ENCODE results near the gene NANS. TPM values are rescaled to one million over a fixed set of nuclear protein-coding genes. Genes with fewer than 3 reads are reported as not detected.

Gene NANS
- total and polyA plus RNA-seq, 2 donors = 36.3 to 38.0 TPM

DNA sequence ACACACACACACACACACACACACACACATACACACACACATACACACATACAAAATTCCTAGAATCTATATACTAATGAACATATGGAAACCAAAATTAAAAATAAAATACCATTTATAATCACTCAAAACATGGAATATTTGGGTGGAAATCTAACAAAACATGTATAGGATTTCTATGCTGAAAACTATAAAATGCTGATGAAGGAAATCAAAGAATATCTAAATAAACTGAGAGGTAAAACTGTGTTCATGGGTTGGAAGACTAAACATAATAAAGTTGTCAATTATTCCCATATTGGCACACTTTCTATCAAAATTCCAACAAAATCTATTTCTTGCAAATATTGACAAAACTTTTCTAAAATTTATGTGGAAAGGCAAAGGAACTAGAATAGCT, 25.4 kb upstream of the NANS start:
- H3K4me1 ChIP-seq (ENCODE audit: control insufficient read depth in 2 of 2, insufficient read depth in 2 of 2, low read length in 2 of 2) = peaks cover 0 to 4% of the 10 kb centered on the region in 2 donors
- H3K9me3 ChIP-seq (ENCODE audit: control insufficient read depth in 2 of 2, insufficient read depth in 1 of 2, low read length in 1 of 2) = no peaks in the 10 kb centered on the region
- no peak overlapping the region for H3K4me3 ChIP-seq (ENCODE audit: low read length in 2 of 2)
- H3K27me3 ChIP-seq (ENCODE audit: control insufficient read depth in 2 of 2, insufficient read depth in 1 of 2, low read length in 1 of 2) = no peaks in the 10 kb centered on the region
- DNase-seq (ENCODE audit: low read depth in 6 of 9, low spot score in 9 of 9) = no peak
- no peak overlapping the region for H3K27ac ChIP-seq (ENCODE audit: low read depth in 1 of 2, low read length in 1 of 2)
- H3K36me3 ChIP-seq (ENCODE audit: control insufficient read depth in 2 of 2, insufficient read depth in 2 of 2, low read length in 1 of 2) = peaks cover 3 to 5% of the 10 kb centered on the region in 2 donors

DNA sequence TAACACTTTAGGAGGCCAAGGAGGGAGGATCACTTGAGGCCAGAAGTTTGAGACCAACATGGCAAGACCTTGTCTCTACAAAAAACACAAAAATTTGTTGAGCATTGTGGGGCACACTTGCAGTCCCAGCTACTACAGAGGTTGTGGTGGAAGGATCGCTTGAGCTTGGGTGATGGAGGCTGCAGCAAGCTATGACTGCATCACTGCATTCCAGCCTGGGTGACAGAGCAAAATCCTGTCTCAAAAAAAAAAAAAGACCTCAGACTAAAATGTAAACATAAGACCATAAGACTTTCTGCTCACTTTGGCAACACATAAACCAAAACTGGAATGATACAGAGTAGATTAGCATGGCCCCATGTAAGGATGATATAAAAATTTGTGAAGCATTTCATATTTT, 24.6 kb upstream of the NANS start:
- no peaks in the 10 kb centered on the region for H3K27me3 ChIP-seq (ENCODE audit: control insufficient read depth in 2 of 2, insufficient read depth in 1 of 2, low read length in 1 of 2)
- H3K4me1 ChIP-seq (ENCODE audit: control insufficient read depth in 2 of 2, insufficient read depth in 2 of 2, low read length in 2 of 2) = peaks cover 0 to 4% of the 10 kb centered on the region in 2 donors
- no peaks in the 10 kb centered on the region for H3K36me3 ChIP-seq (ENCODE audit: control insufficient read depth in 2 of 2, insufficient read depth in 2 of 2, low read length in 1 of 2)
- H3K4me3 ChIP-seq (ENCODE audit: low read length in 2 of 2) = no peak overlapping the region
- H3K9me3 ChIP-seq (ENCODE audit: control insufficient read depth in 2 of 2, insufficient read depth in 1 of 2, low read length in 1 of 2) = no peaks in the 10 kb centered on the region
- no peak overlapping the region for H3K27ac ChIP-seq (ENCODE audit: low read depth in 1 of 2, low read length in 1 of 2)
- no peak for DNase-seq (ENCODE audit: low read depth in 6 of 9, low spot score in 9 of 9)
- WGBS = 100% methylated on average over 1 of the region's 1 CpG

DNA sequence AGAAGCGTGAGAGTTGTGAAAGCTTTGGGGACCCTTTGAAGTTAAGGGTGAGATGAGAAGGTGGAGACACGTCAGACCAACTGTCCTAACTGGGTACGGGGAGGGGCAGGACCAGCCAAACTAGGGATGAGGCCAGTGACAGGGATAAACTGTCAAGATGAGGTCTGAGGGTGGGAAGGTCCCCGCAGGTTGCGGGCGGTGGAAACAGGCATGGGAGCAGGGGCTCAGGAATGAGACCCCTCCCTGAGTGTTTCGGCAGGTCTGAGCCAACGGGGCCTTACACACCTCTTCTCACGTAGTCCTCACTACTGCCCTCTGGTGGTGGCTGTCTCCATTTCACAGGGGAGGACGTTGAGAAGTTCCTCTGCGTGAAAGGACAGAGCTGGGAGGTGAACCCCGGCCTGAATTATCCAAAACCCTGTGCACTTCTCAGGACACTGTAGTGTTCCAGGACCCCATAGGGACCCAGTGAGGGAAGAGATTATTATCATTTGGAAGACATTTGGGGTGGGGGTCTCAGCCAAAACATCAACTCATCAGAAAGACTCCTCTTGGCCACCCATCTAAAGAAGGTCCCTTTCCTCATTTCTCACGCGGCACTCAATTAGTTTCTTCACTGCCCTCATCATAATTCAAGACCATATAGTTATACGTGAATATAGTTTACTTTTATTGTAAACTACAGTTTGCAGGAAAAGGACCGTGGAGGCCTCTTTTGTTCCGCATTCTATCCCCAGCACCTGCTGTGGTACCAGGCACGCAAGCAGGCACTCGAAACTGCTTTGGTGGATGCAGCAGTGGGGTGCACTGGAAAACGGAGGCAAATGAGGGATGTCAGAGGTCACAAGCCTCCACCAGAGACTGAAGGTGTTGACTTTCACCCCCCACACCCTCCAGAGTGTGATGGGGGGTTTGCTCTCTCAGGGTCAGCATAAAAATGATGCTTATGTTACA, 21.7 kb upstream of the NANS start:
- Histone ChIP-seq H3K27ac (ENCODE audit: low read depth in 1 of 2, low read length in 1 of 2) (no peak overlapping the region), H3K4me3 (ENCODE audit: low read length in 2 of 2) (no peak overlapping the region), H3K9me3 (ENCODE audit: control insufficient read depth in 2 of 2, insufficient read depth in 1 of 2, low read length in 1 of 2) (no peaks in the 10 kb centered on the region), H3K4me1 (ENCODE audit: control insufficient read depth in 2 of 2, insufficient read depth in 2 of 2, low read length in 2 of 2) (peaks cover 0 to 4% of the 10 kb centered on the region in 2 donors), H3K27me3 (ENCODE audit: control insufficient read depth in 2 of 2, insufficient read depth in 1 of 2, low read length in 1 of 2) (no peaks in the 10 kb centered on the region), H3K36me3 (ENCODE audit: control insufficient read depth in 2 of 2, insufficient read depth in 2 of 2, low read length in 1 of 2) (no peaks in the 10 kb centered on the region)
- peak; percentile 67 to 97 (median 92) for DNase-seq (ENCODE audit: low read depth in 6 of 9, low spot score in 9 of 9)
- WGBS = 47% methylated on average over 20 of the region's 20 CpGs

DNA sequence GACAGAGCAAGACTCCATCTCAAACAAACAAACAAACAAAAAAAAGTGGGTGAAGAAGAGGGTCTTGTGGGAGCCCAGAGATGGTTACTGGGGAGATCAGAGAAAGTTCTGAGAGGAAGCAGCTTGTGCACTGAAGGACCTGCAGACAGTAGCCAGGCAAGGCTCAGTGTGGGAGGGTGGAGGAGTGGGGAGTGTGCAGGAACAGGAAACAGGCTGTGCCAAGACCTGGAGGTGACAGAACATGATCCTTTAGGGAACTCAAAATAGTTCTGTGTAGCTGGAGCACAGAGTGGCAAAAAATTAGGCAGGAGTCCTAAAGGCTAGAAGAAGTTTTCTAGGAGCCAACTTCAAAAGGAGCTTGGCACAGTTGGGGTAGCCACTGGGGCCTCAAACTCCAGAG, 19.2 kb upstream of the NANS start:
- H3K36me3 ChIP-seq (ENCODE audit: control insufficient read depth in 2 of 2, insufficient read depth in 2 of 2, low read length in 1 of 2) = no peaks in the 10 kb centered on the region
- no peak for DNase-seq (ENCODE audit: low read depth in 6 of 9, low spot score in 9 of 9)
- H3K9me3 ChIP-seq (ENCODE audit: control insufficient read depth in 2 of 2, insufficient read depth in 1 of 2, low read length in 1 of 2) = no peaks in the 10 kb centered on the region
- no peaks in the 10 kb centered on the region for H3K27me3 ChIP-seq (ENCODE audit: control insufficient read depth in 2 of 2, insufficient read depth in 1 of 2, low read length in 1 of 2)
- H3K4me3 ChIP-seq (ENCODE audit: low read length in 2 of 2) = no peak overlapping the region
- H3K4me1 ChIP-seq (ENCODE audit: control insufficient read depth in 2 of 2, insufficient read depth in 2 of 2, low read length in 2 of 2) = peaks cover 0 to 4% of the 10 kb centered on the region in 2 donors
- peak overlapping the region in 1 of 2 donors; percentile 31 for H3K27ac ChIP-seq (ENCODE audit: low read depth in 1 of 2, low read length in 1 of 2)

DNA sequence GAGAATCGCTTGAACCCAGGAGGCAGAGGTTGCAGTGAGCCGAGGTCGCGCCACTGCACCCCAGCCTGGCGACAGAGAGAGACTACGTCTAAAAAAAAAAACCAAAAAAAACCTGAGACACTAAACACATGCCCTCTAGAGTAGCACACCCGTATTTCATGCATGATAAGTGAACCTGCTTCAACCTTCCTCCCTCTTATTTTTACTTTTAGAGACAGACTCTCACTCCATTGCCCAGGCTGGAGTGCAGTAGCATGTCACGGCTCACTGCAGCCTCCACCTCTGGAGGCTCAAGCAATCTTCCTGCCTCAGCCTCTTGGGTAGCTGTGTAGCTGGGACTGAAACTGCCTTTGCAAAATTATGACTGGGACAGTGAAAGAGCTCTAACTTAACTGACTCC, 17.6 kb upstream of the NANS start:
- H3K4me3 ChIP-seq (ENCODE audit: low read length in 2 of 2) = no peak overlapping the region
- peaks cover 0 to 4% of the 10 kb centered on the region in 2 donors for H3K4me1 ChIP-seq (ENCODE audit: control insufficient read depth in 2 of 2, insufficient read depth in 2 of 2, low read length in 2 of 2)
- H3K27ac ChIP-seq (ENCODE audit: low read depth in 1 of 2, low read length in 1 of 2) = no peak overlapping the region
- no peaks in the 10 kb centered on the region for H3K9me3 ChIP-seq (ENCODE audit: control insufficient read depth in 2 of 2, insufficient read depth in 1 of 2, low read length in 1 of 2)
- no peak for DNase-seq (ENCODE audit: low read depth in 6 of 9, low spot score in 9 of 9)
- H3K27me3 ChIP-seq (ENCODE audit: control insufficient read depth in 2 of 2, insufficient read depth in 1 of 2, low read length in 1 of 2) = no peaks in the 10 kb centered on the region
- no peaks in the 10 kb centered on the region for H3K36me3 ChIP-seq (ENCODE audit: control insufficient read depth in 2 of 2, insufficient read depth in 2 of 2, low read length in 1 of 2)
- WGBS = 92% methylated on average over 8 of the region's 8 CpGs

DNA sequence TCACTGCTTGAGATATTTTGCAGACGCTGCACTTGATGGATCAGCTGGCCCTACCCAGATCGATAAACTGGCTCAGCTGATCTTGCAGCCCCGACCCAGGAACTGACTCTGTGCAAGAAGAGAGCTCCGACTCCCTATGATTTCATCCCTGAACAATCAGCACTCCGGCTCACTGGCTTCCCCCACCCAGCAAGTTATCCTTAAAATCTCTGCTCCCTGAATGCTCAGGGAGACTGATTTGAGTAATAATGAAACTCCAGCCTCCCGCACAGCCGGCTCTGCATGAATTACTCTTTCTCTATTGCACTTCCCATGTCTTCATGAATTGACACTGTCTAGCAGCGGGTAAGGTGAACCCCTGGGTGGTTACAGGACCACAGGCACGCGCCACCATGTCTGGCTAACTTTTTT, 16.9 kb upstream of the NANS start:
- no peak for DNase-seq (ENCODE audit: low read depth in 6 of 9, low spot score in 9 of 9)
- H3K27ac ChIP-seq (ENCODE audit: low read depth in 1 of 2, low read length in 1 of 2) = no peak overlapping the region
- no peak overlapping the region for H3K4me3 ChIP-seq (ENCODE audit: low read length in 2 of 2)
- WGBS = 95% methylated on average over 10 of the region's 10 CpGs
- no peaks in the 10 kb centered on the region for H3K27me3 ChIP-seq (ENCODE audit: control insufficient read depth in 2 of 2, insufficient read depth in 1 of 2, low read length in 1 of 2)
- no peaks in the 10 kb centered on the region for H3K36me3 ChIP-seq (ENCODE audit: control insufficient read depth in 2 of 2, insufficient read depth in 2 of 2, low read length in 1 of 2)
- no peaks in the 10 kb centered on the region for H3K9me3 ChIP-seq (ENCODE audit: control insufficient read depth in 2 of 2, insufficient read depth in 1 of 2, low read length in 1 of 2)
- H3K4me1 ChIP-seq (ENCODE audit: control insufficient read depth in 2 of 2, insufficient read depth in 2 of 2, low read length in 2 of 2) = peaks cover 0 to under 1% of the 10 kb centered on the region in 2 donors

DNA sequence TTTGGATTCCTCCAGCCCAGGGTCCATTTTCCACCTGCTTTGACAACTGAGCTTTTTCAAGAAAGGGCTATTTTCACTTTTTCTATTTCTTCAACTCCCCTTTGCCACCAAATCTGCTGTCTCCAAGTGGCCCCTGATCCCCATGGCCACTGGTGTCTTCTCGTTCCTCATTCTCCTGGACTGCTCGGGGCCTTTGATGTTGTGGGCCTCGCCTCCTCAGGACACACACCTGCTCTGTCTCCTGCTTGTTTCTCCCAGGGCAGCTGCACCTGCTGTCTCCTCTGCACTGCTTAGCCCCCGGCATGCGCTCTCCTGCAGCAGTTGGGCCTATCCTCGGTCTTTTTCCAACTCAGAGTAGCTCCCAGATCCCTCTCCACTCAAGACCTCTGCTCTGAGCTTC, 16.3 kb upstream of the NANS start:
- Histone ChIP-seq H3K4me3 (ENCODE audit: low read length in 2 of 2) (no peak overlapping the region), H3K36me3 (ENCODE audit: control insufficient read depth in 2 of 2, insufficient read depth in 2 of 2, low read length in 1 of 2) (no peaks in the 10 kb centered on the region), H3K9me3 (ENCODE audit: control insufficient read depth in 2 of 2, insufficient read depth in 1 of 2, low read length in 1 of 2) (no peaks in the 10 kb centered on the region), H3K27me3 (ENCODE audit: control insufficient read depth in 2 of 2, insufficient read depth in 1 of 2, low read length in 1 of 2) (no peaks in the 10 kb centered on the region), H3K27ac (ENCODE audit: low read depth in 1 of 2, low read length in 1 of 2) (no peak overlapping the region), H3K4me1 (ENCODE audit: control insufficient read depth in 2 of 2, insufficient read depth in 2 of 2, low read length in 2 of 2) (no peaks in the 10 kb centered on the region)
- WGBS = 96% methylated on average over 6 of the region's 6 CpGs
- DNase-seq (ENCODE audit: low read depth in 6 of 9, low spot score in 9 of 9) = no peak

DNA sequence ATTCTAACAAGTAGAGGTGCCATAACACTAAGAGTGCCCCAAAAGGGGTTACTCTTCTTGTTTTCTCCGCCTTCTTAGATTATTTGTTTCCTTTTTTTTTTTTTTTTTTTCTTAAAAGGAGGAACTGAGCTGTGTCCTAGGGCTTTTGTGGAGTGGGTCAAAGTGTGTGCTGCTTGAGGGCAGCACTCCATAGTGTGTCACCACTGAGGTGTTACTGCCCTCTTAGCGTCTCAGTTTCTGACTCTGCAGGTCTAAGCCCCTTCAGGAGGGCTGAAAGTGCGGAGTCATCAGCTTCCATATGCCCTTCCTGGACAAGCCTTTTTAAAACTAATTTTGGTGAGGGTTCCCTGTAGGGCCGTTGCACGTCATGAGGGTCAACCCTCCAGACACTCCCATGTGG, 12.6 kb upstream of the NANS start:
- H3K9me3 ChIP-seq (ENCODE audit: control insufficient read depth in 2 of 2, insufficient read depth in 1 of 2, low read length in 1 of 2) = no peaks in the 10 kb centered on the region
- no peaks in the 10 kb centered on the region for H3K27me3 ChIP-seq (ENCODE audit: control insufficient read depth in 2 of 2, insufficient read depth in 1 of 2, low read length in 1 of 2)
- no peak for DNase-seq (ENCODE audit: low read depth in 6 of 9, low spot score in 9 of 9)
- H3K4me3 ChIP-seq (ENCODE audit: low read length in 2 of 2) = no peak overlapping the region
- WGBS = 76% methylated on average over 5 of the region's 5 CpGs
- H3K27ac ChIP-seq (ENCODE audit: low read depth in 1 of 2, low read length in 1 of 2) = no peak overlapping the region
- peaks cover 0 to 2% of the 10 kb centered on the region in 2 donors for H3K36me3 ChIP-seq (ENCODE audit: control insufficient read depth in 2 of 2, insufficient read depth in 2 of 2, low read length in 1 of 2)
- H3K4me1 ChIP-seq (ENCODE audit: control insufficient read depth in 2 of 2, insufficient read depth in 2 of 2, low read length in 2 of 2) = peaks cover 0 to 6% of the 10 kb centered on the region in 2 donors

DNA sequence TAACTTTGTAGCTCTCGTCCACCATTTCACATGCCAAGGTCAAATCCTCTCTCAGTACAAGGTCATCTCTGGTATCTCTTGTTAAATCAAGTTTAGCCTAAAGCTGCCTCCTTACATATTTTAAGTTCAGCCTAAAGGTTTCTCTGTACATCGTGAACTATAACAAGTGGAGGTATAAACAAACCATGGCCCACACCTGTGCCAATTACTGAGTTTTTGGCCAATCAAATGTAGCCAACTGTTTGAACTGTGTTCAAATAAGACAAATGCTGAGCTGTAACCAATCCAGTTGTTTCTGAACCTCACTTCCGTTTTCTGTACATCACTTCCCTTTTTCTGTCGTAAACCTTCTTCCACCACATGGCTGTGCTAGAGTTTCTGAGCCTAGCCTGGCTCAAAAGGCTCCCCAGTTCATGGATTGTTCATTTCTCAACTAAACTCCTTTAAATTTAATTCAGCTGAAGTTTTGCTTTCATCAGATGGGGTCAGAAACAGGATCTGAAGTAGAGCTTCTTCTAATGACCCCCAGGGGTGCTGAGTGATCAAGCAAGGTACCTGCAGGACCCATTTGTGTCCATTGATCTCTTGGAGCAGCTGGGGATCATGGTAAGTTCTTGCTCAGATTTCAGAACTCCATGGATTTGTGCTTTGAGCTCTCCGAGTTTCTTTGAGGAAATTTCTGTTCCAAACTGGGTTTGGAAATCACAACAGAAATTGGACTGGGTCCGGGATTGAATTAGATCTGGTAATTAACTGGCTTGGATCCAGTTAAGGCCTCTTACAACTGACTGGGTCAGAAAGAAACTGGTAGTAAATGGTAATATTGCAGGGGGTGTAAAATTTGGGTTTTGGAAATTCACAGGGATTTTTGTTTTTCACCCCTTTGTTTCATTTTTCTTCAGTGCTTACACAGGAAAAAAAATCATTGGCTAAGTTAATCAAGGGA, 11.0 kb upstream of the NANS start:
- 54% methylated on average over 6 of the region's 6 CpGs for WGBS
- Histone ChIP-seq H3K4me3 (ENCODE audit: low read length in 2 of 2) (peak overlapping the region in 1 of 2 donors; percentile 17), H3K36me3 (ENCODE audit: control insufficient read depth in 2 of 2, insufficient read depth in 2 of 2, low read length in 1 of 2) (peaks cover 0 to 2% of the 10 kb centered on the region in 2 donors), H3K27me3 (ENCODE audit: control insufficient read depth in 2 of 2, insufficient read depth in 1 of 2, low read length in 1 of 2) (no peaks in the 10 kb centered on the region), H3K4me1 (ENCODE audit: control insufficient read depth in 2 of 2, insufficient read depth in 2 of 2, low read length in 2 of 2) (peaks cover 0 to 6% of the 10 kb centered on the region in 2 donors), H3K9me3 (ENCODE audit: control insufficient read depth in 2 of 2, insufficient read depth in 1 of 2, low read length in 1 of 2) (no peaks in the 10 kb centered on the region), H3K27ac (ENCODE audit: low read depth in 1 of 2, low read length in 1 of 2) (no peak overlapping the region)
- peak in 6 of 9 donors; percentile 19 to 74 (median 42) for DNase-seq (ENCODE audit: low read depth in 6 of 9, low spot score in 9 of 9)

Measured in thymus (tissue), 11 donors.